GM18526 (cell line): Measurements from ENCODE around the gene COL4A6.

ENCODE experiments used
- POLR2A ChIP-seq: IDR thresholded peaks from 3 replicates; pipeline ENCODE4 v1.6.1; 2011; ENCODE audit not compliant: insufficient read length; ENCODE audit errors: extremely low read depth

Gene COL4A6

GRCh38 chrX:108268434-108269080 lies 169.7 kb downstream of the COL4A6 start:
- TF ChIP-seq POLR2A = no peak

DNA sequence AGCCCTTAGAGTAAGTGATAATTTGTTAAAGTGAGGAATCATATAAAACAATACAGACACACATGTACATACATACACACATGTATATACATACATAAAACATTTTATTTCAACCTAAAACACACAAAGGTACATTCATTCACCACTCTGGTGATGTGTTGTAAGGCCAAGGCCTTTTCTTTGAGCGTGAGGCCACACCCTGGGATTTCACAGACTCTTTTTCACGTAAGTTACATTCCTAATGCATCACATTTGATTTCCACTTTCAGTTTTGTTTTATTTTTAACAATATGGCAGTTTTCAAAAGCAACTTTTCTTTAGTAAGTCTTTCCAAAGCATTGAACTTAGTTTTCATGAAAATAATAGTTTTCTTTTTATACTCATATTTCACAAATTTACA lies 170.7 kb downstream of the COL4A6 start:
- no peak for TF ChIP-seq POLR2A

GRCh38 chrX:108264376-108264775 lies 173.8 kb downstream of the COL4A6 start:
- TF ChIP-seq POLR2A = no peak

GRCh38 chrX:108261549-108262203 lies 176.5 kb downstream of the COL4A6 start:
- no peak for TF ChIP-seq POLR2A

DNA sequence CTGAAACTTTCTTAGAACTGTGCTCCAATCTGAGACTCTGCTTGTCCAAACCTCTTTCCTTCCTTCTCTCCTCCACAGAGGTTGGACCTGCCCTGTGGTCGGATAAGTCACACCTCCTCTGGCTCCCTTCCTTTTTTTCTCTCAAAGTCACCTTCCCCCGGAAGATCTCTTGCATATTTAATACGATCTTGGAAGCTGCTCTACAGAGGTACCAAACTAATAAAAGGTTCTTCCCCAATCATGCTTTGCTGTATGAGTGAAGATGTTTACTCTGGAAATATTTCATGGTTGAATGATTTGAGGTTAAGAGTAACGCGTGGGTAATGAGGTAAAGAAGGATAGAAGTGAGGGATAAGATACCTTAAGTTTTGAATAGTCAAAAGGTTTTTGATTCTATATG lies 180.7 kb downstream of the COL4A6 start:
- TF ChIP-seq POLR2A = no peak

GRCh38 chrX:108254636-108255035 lies 183.6 kb downstream of the COL4A6 start:
- TF ChIP-seq POLR2A = no peak

- TF ChIP-seq POLR2A = no peak
Measured at GRCh38 chrX:108250654-108251579, 187.3 kb downstream of the COL4A6 start.

DNA sequence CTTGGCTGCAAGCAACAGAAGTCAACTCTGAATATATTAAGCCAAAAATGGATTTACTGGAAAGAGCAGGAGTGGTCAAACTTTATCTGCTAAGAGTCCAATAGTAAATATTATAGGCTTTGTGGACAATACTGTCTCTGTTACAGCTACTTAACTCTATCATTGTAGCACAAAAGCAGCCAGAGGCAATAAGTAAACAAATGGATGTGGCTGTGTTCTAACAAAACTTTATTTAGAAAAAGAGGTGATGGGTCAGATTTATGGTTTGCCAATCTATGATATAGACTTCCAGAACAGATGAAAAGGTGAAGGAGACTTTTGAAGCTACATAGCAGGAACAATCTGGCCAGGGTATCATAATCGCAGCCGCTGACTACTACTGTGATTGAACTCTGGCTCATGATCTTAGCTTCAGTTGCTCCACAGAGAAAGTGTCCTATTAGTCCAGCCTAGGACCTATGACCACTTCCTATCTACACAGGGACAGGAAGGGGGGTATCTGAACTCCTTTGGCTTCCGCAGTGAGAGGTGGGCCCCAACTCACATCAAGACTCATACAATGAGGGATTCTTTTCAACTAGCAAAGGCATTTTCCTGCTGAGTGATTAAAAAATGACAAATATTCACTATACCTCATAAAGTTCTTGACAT lies 191.8 kb downstream of the COL4A6 start:
- no peak for TF ChIP-seq POLR2A

GRCh38 chrX:108245462-108245861 lies 192.8 kb downstream of the COL4A6 start:
- no peak for TF ChIP-seq POLR2A

GRCh38 chrX:108235986-108236385 lies 202.2 kb downstream of the COL4A6 start:
- TF ChIP-seq POLR2A = no peak

- no peak for TF ChIP-seq POLR2A
Measured at GRCh38 chrX:108230574-108230973, 207.6 kb downstream of the COL4A6 start.

- no peak for TF ChIP-seq POLR2A
Measured at GRCh38 chrX:108224727-108225621, 213.2 kb downstream of the COL4A6 start.

- no peak for TF ChIP-seq POLR2A
Measured at GRCh38 chrX:108224218-108224617, 214.0 kb downstream of the COL4A6 start.

- TF ChIP-seq POLR2A = no peak
Measured at GRCh38 chrX:108223585-108223984, 214.6 kb downstream of the COL4A6 start.
